BLaER1 (cell line): ENCODE results near the gene CTNNBL1.
A peak's percentile ranks its signal among the peaks of the same experiment; 100 is the strongest.

ENCODE experiments used
- H3K27ac ChIP-seq: shearing (Covaris generic); formaldehyde crosslinking; 2 replicates; pipeline ENCODE4 v1.8.1; 2022
- H3K27me3 ChIP-seq: shearing (Covaris generic); formaldehyde crosslinking; 2 replicates; pipeline ENCODE4 v1.8.1; 2022
- H3K36me3 ChIP-seq: shearing (Covaris generic); formaldehyde crosslinking; 2 replicates; pipeline ENCODE4 v1.8.1; 2022
- H3K4me1 ChIP-seq: shearing (Covaris generic); formaldehyde crosslinking; 2 replicates; pipeline ENCODE4 v1.8.1; 2022
- H3K4me2 ChIP-seq: shearing (Covaris generic); formaldehyde crosslinking; 2 replicates; pipeline ENCODE4 v1.8.1; 2022
- H3K4me3 ChIP-seq: shearing (Covaris generic); formaldehyde crosslinking; 2 replicates; pipeline ENCODE4 v1.8.1; 2022
- H3K9ac ChIP-seq: shearing (Covaris generic); formaldehyde crosslinking; 2 replicates; pipeline ENCODE4 v1.8.1; 2022
- H3K9me3 ChIP-seq: shearing (Covaris generic); formaldehyde crosslinking; 2 replicates; pipeline ENCODE4 v1.8.1; 2022
- H4K20me1 ChIP-seq: shearing (Covaris generic); formaldehyde crosslinking; 2 replicates; pipeline ENCODE4 v1.8.1; 2022
- Cebpa-rat ChIP-seq: shearing (Covaris generic); IDR thresholded peaks from 2 replicates; pipeline ENCODE4 v1.8.1; 2022

Gene CTNNBL1

DNA sequence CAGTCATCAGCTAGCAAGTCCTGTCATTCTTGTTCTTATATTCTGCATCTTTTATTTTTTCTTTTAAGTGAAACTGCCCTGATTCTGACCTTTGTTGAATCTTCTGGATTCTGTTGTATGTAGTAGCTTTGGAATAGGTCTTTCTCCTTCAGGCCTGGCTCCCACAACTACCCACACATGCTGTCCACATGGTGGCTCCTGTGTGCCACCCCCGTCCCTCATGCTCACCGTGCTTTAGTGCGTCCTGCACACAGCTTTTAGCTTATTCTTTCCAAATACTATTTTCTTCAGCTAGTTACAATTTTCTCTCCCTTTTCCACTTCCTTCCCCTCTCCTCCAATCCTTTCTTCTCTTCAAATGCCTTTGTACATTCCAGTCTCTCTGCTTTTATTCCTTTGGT, 61.8 kb downstream of the CTNNBL1 start:
- Histone ChIP-seq H3K36me3 (peaks cover 57% of the 10 kb centered on the region), H3K9ac (no peak overlapping the region), H4K20me1 (no peaks in the 10 kb centered on the region), H3K9me3 (no peaks in the 10 kb centered on the region), H3K27ac (no peak overlapping the region), H3K4me2 (no peak overlapping the region), H3K27me3 (no peaks in the 10 kb centered on the region), H3K4me3 (no peak overlapping the region), H3K4me1 (peaks cover 27% of the 10 kb centered on the region)
- TF ChIP-seq Cebpa-rat, result no peak

DNA sequence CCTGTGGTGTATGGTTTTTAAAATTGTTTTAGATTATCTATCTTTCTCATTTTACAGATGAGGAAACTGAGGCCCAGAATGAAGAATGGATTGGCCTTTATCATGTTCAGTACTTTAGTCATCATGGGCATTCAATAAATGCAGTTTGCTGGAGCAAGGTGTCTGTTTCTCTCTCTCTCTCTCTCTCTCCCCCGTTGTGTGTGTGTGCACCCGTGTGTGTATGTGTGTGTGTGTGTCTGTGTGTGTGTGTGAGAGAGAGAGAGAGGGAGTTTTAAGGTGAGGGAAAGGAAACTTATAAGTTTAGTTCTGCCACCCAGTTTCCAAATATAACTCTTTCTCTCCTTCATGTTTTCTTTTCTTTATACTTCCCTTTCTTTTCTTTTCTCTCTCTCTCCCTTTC, 62.4 kb downstream of the CTNNBL1 start:
- no peak overlapping the region for H3K27ac ChIP-seq
- no peaks in the 10 kb centered on the region for H3K9me3 ChIP-seq
- H3K36me3 ChIP-seq, result peaks cover 56% of the 10 kb centered on the region
- peaks cover 27% of the 10 kb centered on the region for H3K4me1 ChIP-seq
- no peak for TF ChIP-seq Cebpa-rat
- H3K9ac ChIP-seq, result no peak overlapping the region
- H3K4me3 ChIP-seq, result no peak overlapping the region
- no peaks in the 10 kb centered on the region for H4K20me1 ChIP-seq
- H3K4me2 ChIP-seq, result peak overlapping the region; percentile 10; the same call in 1 of the 2 replicates
- no peaks in the 10 kb centered on the region for H3K27me3 ChIP-seq

GRCh38 chr20:37757550-37757949, 63.7 kb downstream of the CTNNBL1 start:
- Histone ChIP-seq H3K4me1 (peaks cover 27% of the 10 kb centered on the region), H4K20me1 (no peaks in the 10 kb centered on the region), H3K27me3 (no peaks in the 10 kb centered on the region), H3K4me3 (no peak overlapping the region), H3K4me2 (peak overlapping the region; percentile 33; the same call in 1 of the 2 replicates), H3K27ac (0 out of 2 replicates have a peak overlapping the region, but pooled peaks have one; percentile 9), H3K9ac (no peak overlapping the region), H3K36me3 (peaks cover 62% of the 10 kb centered on the region), H3K9me3 (no peaks in the 10 kb centered on the region)
- no peak for TF ChIP-seq Cebpa-rat

DNA sequence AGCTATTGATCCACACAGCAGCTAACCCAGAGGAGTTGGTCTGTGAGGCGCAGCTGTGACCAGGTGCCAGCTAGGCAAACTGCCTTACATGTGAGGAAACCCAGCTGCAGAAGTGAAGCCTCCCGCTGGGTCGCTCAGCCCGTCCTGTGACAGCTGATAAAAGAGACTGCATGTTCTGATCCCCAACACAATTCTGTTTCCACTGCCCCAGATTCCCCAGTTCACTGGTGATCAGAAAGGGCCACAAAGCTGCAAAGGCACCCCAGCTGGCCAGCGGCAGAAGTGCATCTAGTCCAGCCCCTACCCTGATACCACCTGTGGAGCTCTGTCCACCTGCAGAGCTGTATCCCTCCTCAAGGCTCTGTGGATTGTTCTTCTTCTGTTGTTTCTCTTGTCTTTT, 64.5 kb downstream of the CTNNBL1 start:
- Histone ChIP-seq H3K9ac (no peak overlapping the region), H3K4me1 (peaks cover 27% of the 10 kb centered on the region), H3K36me3 (peaks cover 58% of the 10 kb centered on the region), H3K4me3 (no peak overlapping the region), H3K4me2 (peak overlapping the region; percentile 33; the same call in 1 of the 2 replicates), H3K27ac (no peak overlapping the region), H3K27me3 (no peaks in the 10 kb centered on the region), H4K20me1 (no peaks in the 10 kb centered on the region), H3K9me3 (no peaks in the 10 kb centered on the region)
- TF ChIP-seq Cebpa-rat, result no peak

GRCh38 chr20:37759052-37759553, 65.3 kb downstream of the CTNNBL1 start:
- no peaks in the 10 kb centered on the region; the same call in 1 of the 2 replicates for H4K20me1 ChIP-seq
- H3K36me3 ChIP-seq, result peaks cover 55% of the 10 kb centered on the region
- H3K4me1 ChIP-seq, result peaks cover 35% of the 10 kb centered on the region
- no peak for TF ChIP-seq Cebpa-rat
- H3K9me3 ChIP-seq, result no peaks in the 10 kb centered on the region
- H3K27ac ChIP-seq, result no peak overlapping the region
- H3K27me3 ChIP-seq, result no peaks in the 10 kb centered on the region
- H3K4me2 ChIP-seq, result no peak overlapping the region
- H3K9ac ChIP-seq, result no peak overlapping the region
- H3K4me3 ChIP-seq, result no peak overlapping the region

DNA sequence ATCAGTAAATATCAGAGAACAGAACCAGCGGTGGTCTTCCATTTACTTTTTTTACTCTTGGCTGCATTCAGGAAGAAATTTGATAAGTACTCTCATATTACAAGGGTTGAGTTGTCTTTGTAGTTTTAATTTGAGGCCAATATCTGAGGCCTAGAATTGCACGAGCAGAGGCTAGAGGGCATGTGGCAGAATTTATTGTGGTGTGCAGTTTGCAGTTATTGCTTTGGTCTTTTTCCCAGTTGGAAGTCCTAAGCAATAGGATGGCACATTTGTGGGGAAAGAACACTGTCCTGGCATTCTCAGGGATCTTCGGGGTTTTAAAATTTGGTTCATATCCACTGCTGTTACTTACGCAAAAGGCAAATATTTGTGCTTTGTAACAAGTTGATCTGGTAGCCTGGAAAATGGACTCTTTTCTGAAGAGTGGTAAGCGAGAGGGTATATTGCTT, 66.0 kb downstream of the CTNNBL1 start:
- no peak overlapping the region for H3K9ac ChIP-seq
- H3K27me3 ChIP-seq, result no peaks in the 10 kb centered on the region
- H3K27ac ChIP-seq, result no peak overlapping the region
- no peaks in the 10 kb centered on the region; the same call in 1 of the 2 replicates for H4K20me1 ChIP-seq
- H3K4me2 ChIP-seq, result no peak overlapping the region
- no peaks in the 10 kb centered on the region for H3K9me3 ChIP-seq
- no peak overlapping the region for H3K4me3 ChIP-seq
- no peak for TF ChIP-seq Cebpa-rat
- peaks cover 56% of the 10 kb centered on the region for H3K36me3 ChIP-seq
- peaks cover 38% of the 10 kb centered on the region for H3K4me1 ChIP-seq

DNA sequence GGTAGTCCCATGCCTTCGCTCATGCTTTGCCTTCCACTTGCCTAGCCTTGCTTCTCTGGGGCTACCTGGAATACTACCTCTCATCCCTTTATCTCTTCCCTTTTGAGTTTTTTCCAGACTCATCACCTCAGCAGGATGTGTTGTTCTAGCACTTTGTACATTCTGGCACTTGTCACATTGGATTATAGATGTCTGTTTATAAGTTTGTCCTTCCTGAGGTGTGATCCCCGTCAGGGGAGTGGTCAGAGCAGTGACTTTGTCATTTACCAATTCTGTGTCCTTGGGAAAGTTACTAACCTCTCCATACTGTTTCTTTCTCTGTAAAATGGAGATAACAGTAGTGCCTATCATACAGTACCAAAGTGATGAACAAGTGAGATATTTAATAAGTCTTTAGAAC, 66.5 kb downstream of the CTNNBL1 start:
- Histone ChIP-seq H3K4me1 (peaks cover 38% of the 10 kb centered on the region), H3K9ac (no peak overlapping the region), H3K4me2 (no peak overlapping the region), H3K27me3 (no peaks in the 10 kb centered on the region), H3K4me3 (no peak overlapping the region), H3K9me3 (no peaks in the 10 kb centered on the region), H3K36me3 (peaks cover 61% of the 10 kb centered on the region), H4K20me1 (no peaks in the 10 kb centered on the region; the same call in 1 of the 2 replicates), H3K27ac (no peak overlapping the region)
- TF ChIP-seq Cebpa-rat, result no peak

GRCh38 chr20:37762716-37763485, 69.1 kb downstream of the CTNNBL1 start:
- Histone ChIP-seq H3K27ac (no peak overlapping the region), H3K9me3 (no peaks in the 10 kb centered on the region)

GRCh38 chr20:37764333-37764935, 70.6 kb downstream of the CTNNBL1 start:
- no peak for TF ChIP-seq Cebpa-rat
- no peak overlapping the region for H3K9ac ChIP-seq
- no peak overlapping the region for H3K4me3 ChIP-seq
- H3K27me3 ChIP-seq, result no peaks in the 10 kb centered on the region
- H3K4me2 ChIP-seq, result peak overlapping the region; percentile 47
- peaks cover 11% of the 10 kb centered on the region for H3K4me1 ChIP-seq
- H3K9me3 ChIP-seq, result no peaks in the 10 kb centered on the region
- H4K20me1 ChIP-seq, result no peaks in the 10 kb centered on the region; the same call in 1 of the 2 replicates
- H3K27ac ChIP-seq, result no peak overlapping the region
- H3K36me3 ChIP-seq, result peaks cover 70% of the 10 kb centered on the region

More at GRCh38 chr20:37762716-37763485, 69.1 kb downstream of the CTNNBL1 start:
- no peak overlapping the region for H3K9ac ChIP-seq
- H3K4me2 ChIP-seq, result no peak overlapping the region
- no peaks in the 10 kb centered on the region; the same call in 1 of the 2 replicates for H4K20me1 ChIP-seq
- H3K36me3 ChIP-seq, result peaks cover 71% of the 10 kb centered on the region
- no peak for TF ChIP-seq Cebpa-rat
- no peak overlapping the region for H3K4me3 ChIP-seq
- H3K27me3 ChIP-seq, result no peaks in the 10 kb centered on the region
- peaks cover 18% of the 10 kb centered on the region for H3K4me1 ChIP-seq

DNA sequence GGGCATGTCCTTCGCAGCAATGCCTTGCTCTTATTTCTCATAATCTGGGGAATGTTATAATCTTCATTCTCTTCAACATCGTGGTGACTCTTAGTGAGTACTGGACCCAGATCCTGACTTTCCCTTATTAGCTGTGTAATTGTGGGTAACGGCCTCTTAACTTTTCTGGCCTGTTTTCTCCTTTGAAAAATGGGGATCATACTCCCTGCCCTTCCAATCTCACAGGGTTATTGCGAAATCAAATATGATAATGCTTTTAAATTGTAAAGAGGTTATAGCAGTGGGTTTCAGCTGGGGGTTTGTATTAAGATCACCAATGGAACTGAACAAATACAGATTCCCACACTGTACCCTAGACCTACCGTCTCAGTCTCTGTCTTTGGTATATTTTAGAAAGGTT, 77.1 kb downstream of the CTNNBL1 start:
- Histone ChIP-seq H3K4me2 (no peak overlapping the region), H3K9me3 (no peaks in the 10 kb centered on the region), H3K9ac (no peak overlapping the region), H3K4me1 (peaks cover 24% of the 10 kb centered on the region), H4K20me1 (no peaks in the 10 kb centered on the region), H3K27me3 (no peaks in the 10 kb centered on the region), H3K36me3 (peaks cover 75% of the 10 kb centered on the region), H3K27ac (no peak overlapping the region), H3K4me3 (no peak overlapping the region)
- peak; percentile 75; the same call in 1 of the 2 replicates for TF ChIP-seq Cebpa-rat
